GM19099 (cell line): ENCODE measurements around the gene EML4.

ENCODE experiments used
- POLR2A ChIP-seq: IDR thresholded peaks from 3 replicates; pipeline ENCODE4 v1.6.1; 2011; ENCODE audit warnings: low read depth; ENCODE audit not compliant: insufficient read length; ENCODE audit errors: extremely low read depth

EML4 gene

GRCh38 chr2:42184346-42184745, 15.2 kb downstream of the EML4 start:
- TF ChIP-seq POLR2A, result no peak

- no peak for TF ChIP-seq POLR2A
Observed at GRCh38 chr2:42185220-42185921, 16.2 kb downstream of the EML4 start.

- no peak for TF ChIP-seq POLR2A
Observed at GRCh38 chr2:42186366-42186765, 17.2 kb downstream of the EML4 start.

- no peak for TF ChIP-seq POLR2A
Observed at GRCh38 chr2:42186945-42187632, 17.9 kb downstream of the EML4 start.

- TF ChIP-seq POLR2A, result no peak
Observed at GRCh38 chr2:42187886-42188285, 18.7 kb downstream of the EML4 start.

- no peak for TF ChIP-seq POLR2A
Observed at GRCh38 chr2:42189235-42189566, 20.0 kb downstream of the EML4 start.

GRCh38 chr2:42190191-42190590, 21.0 kb downstream of the EML4 start:
- TF ChIP-seq POLR2A, result no peak

GRCh38 chr2:42191285-42192009, 22.3 kb downstream of the EML4 start:
- TF ChIP-seq POLR2A, result no peak

GRCh38 chr2:42192010-42192373, 22.8 kb downstream of the EML4 start:
- TF ChIP-seq POLR2A, result no peak

- TF ChIP-seq POLR2A, result no peak
Observed at GRCh38 chr2:42192652-42193566, 23.8 kb downstream of the EML4 start.

- TF ChIP-seq POLR2A, result no peak
Observed at GRCh38 chr2:42193722-42194187, 24.6 kb downstream of the EML4 start.

GRCh38 chr2:42194428-42194827, 25.3 kb downstream of the EML4 start:
- TF ChIP-seq POLR2A, result no peak

- TF ChIP-seq POLR2A, result no peak
Observed at GRCh38 chr2:42195559-42195958, 26.4 kb downstream of the EML4 start.

- TF ChIP-seq POLR2A, result no peak
Observed at GRCh38 chr2:42196070-42196402, 26.9 kb downstream of the EML4 start.
